Measurements from ENCODE around the gene DOK3.
A peak's percentile ranks its signal among the peaks of the same experiment; 100 is the strongest.

DOK3 gene

DNA sequence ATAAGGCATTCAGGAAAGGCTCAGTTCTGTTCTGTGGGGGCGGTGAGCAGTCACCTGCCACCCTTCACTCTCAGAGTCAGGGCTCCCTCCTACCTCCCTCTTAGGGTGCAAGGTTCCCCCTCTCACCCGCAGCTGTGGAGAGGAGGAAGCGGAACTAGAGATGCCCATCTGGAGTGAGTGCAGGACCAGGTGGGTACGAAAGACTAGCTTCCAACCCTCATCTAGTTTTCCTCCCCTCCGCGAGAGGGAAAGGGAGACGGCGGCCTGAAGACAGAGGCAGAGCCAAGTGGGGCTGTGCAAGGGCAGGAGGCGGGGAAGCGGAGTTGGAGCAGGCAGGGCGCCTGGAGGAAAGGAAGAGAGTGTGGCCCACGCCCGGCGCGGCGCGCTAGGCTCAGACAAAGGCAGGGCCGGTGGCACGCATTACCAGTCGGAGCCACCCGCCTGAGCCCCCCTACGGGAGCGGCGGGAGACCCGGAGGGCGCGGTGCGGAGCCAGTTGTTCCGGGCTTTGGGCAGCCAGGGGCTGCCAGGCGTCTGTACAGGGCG lies 55.7 kb downstream of the DOK3 start:
- Histone ChIP-seq H3K4me1 (ENCODE audit: insufficient read depth, low read length) (peaks cover 30% of the 10 kb centered on the region), H3K27ac (ENCODE audit: low read length) (no peak overlapping the region), H3K4me2 (ENCODE audit: insufficient read depth, low read length) (peak overlapping the region; percentile 98), H3K9ac (ENCODE audit: low read depth, low read length) (peak overlapping the region; percentile 67; the same call in 1 of the 2 replicates), H3K79me2 (ENCODE audit: insufficient read depth, low read length) (no peaks in the 10 kb centered on the region), H3K36me3 (ENCODE audit: insufficient read depth, low read length) (peaks cover 19% of the 10 kb centered on the region), H2AFZ (ENCODE audit: low read depth, low read length) (no peak overlapping the region), H3K4me3 (ENCODE audit: low read depth in 1 of 2, low read length in 2 of 2) (peak overlapping the region in 1 of 2 experiments; percentile 75; a peak in 2 of 4 replicates), H3K9me3 (ENCODE audit: insufficient read depth, low read length, severe bottlenecking) (no peaks in the 10 kb centered on the region), H4K20me1 (ENCODE audit: insufficient read depth, low read length) (peaks cover 65% of the 10 kb centered on the region), H3K27me3 (ENCODE audit: insufficient read depth, low read length, poor library complexity) (peaks cover 10% of the 10 kb centered on the region)
- no peak for TF ChIP-seq EZH2 (IDR thresholded peaks at IDR 0.05; ENCODE audit: borderline replicate concordance, low read depth, low read length, severe bottlenecking)
- TF ChIP-seq, protein P1, sequence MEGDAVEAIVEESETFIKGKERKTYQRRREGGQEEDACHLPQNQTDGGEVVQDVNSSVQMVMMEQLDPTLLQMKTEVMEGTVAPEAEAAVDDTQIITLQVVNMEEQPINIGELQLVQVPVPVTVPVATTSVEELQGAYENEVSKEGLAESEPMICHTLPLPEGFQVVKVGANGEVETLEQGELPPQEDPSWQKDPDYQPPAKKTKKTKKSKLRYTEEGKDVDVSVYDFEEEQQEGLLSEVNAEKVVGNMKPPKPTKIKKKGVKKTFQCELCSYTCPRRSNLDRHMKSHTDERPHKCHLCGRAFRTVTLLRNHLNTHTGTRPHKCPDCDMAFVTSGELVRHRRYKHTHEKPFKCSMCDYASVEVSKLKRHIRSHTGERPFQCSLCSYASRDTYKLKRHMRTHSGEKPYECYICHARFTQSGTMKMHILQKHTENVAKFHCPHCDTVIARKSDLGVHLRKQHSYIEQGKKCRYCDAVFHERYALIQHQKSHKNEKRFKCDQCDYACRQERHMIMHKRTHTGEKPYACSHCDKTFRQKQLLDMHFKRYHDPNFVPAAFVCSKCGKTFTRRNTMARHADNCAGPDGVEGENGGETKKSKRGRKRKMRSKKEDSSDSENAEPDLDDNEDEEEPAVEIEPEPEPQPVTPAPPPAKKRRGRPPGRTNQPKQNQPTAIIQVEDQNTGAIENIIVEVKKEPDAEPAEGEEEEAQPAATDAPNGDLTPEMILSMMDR (IDR thresholded peaks at IDR 0.05; ENCODE audit: borderline replicate concordance, extremely low read depth, low read length, poor library complexity, severe bottlenecking) = no peak
- ATAC-seq (ENCODE audit: insufficient read depth, low read depth) (no peak), DNase-seq (no peak)

- Histone ChIP-seq H3K9ac (ENCODE audit: low read depth, low read length) (no peak overlapping the region), H3K9me3 (ENCODE audit: insufficient read depth, low read length, severe bottlenecking) (no peaks in the 10 kb centered on the region), H3K4me2 (ENCODE audit: insufficient read depth, low read length) (no peak overlapping the region), H3K27me3 (ENCODE audit: insufficient read depth, low read length, poor library complexity) (peaks cover 19% of the 10 kb centered on the region), H3K79me2 (ENCODE audit: insufficient read depth, low read length) (no peaks in the 10 kb centered on the region), H3K4me3 (ENCODE audit: low read depth in 1 of 2, low read length in 2 of 2) (no peak overlapping the region), H3K4me1 (ENCODE audit: insufficient read depth, low read length) (peaks cover 30% of the 10 kb centered on the region), H3K36me3 (ENCODE audit: insufficient read depth, low read length) (peaks cover 12% of the 10 kb centered on the region; the same call in 1 of the 2 replicates), H4K20me1 (ENCODE audit: insufficient read depth, low read length) (peaks cover 59% of the 10 kb centered on the region), H3K27ac (ENCODE audit: low read length) (no peak overlapping the region), H2AFZ (ENCODE audit: low read depth, low read length) (no peak overlapping the region)
- TF ChIP-seq, protein P1 (IDR thresholded peaks at IDR 0.05; ENCODE audit: borderline replicate concordance, extremely low read depth, low read length, poor library complexity, severe bottlenecking) = no peak
- TF ChIP-seq EZH2 (IDR thresholded peaks at IDR 0.05; ENCODE audit: borderline replicate concordance, low read depth, low read length, severe bottlenecking) = no peak
- DNase-seq = no peak
- ATAC-seq (ENCODE audit: insufficient read depth, low read depth) = no peak
Observed at GRCh38 chr5:177452688-177453638, 56.7 kb downstream of the DOK3 start.

Data from DND-41 (cell line).